WI38 (cell line): ENCODE measurements around the gene SURF4.

Experiments
- H3K4me3 ChIP-seq: 2 replicates; pipeline ENCODE4 v1.5.1; 2011; ENCODE audit warnings: low read depth, mild to moderate bottlenecking, control low read depth, low read length
- TF ChIP-seq, protein P1 (sequence below): IDR thresholded peaks from 2 replicates; pipeline ENCODE4 v1.5.1; 2012; ENCODE audit warnings: low read depth, mild to moderate bottlenecking, control low read depth, low read length

The SURF4 gene

DNA sequence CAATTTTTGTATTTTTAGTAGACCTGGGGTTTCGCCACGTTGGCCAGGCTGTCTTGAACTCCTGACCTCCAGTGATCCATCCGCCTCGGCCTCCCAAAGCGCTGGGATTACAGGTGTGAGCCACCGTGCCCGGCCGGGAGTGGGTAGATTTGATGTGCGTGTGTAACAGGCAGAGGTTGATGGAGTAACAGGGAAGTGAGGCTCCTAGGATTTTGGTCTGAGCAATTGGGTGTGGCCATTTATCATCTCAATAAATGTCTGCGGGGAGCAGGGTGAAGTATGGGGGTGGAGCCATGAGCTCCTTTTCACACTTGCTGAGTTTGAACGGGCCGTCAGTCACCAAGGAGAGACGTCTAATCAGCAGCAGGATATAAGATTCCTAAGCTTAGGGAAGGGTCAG lies 43.1 kb upstream of the SURF4 start:
- no peak overlapping the region for H3K4me3 ChIP-seq

DNA sequence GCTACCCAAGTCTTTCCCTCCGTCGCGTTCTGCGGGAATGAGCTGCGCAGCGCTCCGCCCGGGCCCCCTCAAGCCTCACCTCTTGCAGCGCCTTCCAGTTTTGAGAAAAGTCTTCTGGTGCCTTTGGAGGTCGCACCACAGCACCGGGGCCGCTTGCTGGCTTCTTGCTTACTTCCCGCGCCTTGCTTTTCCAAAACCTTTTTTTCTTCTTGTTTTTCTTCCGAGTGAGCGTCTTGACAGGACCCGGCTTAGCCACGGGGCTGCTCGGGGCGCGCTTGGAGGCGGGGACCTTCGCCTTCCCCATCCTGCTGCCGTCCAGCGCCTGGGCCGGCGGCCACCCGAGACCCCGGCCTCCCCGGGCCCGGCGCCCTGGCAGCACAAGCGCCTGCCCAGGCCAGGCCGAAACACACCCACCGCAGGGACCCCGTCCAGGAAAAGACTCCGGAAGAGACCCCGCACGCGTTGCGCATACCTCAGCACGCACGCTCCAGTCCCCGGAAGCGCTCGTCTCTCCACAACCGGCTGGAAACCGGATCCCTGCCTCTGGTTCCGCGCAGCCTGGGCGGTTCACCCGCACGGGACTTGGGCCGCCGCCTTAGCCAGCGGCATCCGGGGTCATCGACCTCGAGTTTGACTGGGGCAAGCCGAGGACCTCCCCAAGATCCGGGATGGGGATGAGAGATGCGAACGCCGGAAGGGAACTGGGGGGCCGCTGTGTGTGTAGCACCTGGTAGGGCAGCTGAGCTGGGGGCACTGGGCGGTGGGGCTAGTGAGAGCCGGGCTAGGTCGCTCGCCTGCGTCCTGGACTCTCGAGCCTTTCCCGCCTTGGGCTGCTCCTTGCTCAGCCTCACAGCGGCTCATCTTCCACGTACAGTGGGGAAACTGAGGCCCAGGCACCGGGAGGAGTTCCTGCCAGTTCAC lies 41.9 kb upstream of the SURF4 start, which contains the start of gene REXO4:
Gene REXO4, minus strand, starts transcription at position 470 of the 921 bp plus-strand sequence. Its CDS starts 166 bp downstream, at position 304.
- peak within 1 kb of the TSS; percentile 90 for H3K4me3 ChIP-seq
- TF ChIP-seq, protein P1, sequence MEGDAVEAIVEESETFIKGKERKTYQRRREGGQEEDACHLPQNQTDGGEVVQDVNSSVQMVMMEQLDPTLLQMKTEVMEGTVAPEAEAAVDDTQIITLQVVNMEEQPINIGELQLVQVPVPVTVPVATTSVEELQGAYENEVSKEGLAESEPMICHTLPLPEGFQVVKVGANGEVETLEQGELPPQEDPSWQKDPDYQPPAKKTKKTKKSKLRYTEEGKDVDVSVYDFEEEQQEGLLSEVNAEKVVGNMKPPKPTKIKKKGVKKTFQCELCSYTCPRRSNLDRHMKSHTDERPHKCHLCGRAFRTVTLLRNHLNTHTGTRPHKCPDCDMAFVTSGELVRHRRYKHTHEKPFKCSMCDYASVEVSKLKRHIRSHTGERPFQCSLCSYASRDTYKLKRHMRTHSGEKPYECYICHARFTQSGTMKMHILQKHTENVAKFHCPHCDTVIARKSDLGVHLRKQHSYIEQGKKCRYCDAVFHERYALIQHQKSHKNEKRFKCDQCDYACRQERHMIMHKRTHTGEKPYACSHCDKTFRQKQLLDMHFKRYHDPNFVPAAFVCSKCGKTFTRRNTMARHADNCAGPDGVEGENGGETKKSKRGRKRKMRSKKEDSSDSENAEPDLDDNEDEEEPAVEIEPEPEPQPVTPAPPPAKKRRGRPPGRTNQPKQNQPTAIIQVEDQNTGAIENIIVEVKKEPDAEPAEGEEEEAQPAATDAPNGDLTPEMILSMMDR = no peak

More for the DNA sequence above, 43.1 kb upstream of the SURF4 start:
- TF ChIP-seq, protein P1 = no peak

DNA sequence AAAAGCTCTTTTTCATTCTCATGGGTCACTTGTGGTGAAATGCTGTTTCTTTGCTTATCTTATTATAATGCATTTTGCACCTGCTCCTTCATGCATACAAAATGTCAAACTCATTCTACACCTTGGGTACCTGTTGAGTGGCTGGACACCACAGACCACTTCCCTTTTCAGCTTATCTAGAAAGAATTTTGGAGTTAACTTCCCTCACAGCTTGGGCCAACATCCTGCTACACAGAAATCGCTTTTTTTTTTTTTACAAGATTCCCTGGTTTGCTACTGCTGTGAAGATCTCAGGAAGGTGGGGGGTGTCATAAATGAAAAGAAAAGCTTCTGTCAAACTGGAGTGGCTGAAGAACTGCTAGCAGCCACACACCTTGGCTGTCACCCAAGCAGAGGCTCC lies 39.3 kb upstream of the SURF4 start:
- TF ChIP-seq, protein P1 = no peak
- H3K4me3 ChIP-seq = no peak overlapping the region

DNA sequence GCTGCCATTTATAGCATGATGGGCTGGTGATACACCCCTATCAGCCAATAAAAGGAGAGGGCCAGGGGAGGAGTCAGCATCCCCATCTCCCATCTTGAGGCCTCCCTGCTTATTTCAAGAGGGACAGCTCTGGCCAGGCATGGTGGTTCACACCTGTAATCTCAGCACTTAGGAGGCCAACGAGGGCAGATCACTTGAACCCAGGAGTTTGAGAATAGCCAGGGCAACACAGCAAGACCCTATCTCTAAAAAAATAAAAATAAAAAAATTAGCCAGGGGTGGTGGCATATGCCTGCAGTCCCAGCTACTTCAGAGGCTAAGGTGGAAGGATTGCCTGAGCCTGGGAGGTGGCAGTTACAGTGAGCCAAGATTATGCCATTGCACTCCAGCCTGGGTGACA lies 32.2 kb upstream of the SURF4 start:
- TF ChIP-seq, protein P1 = no peak
- no peak overlapping the region for H3K4me3 ChIP-seq

DNA sequence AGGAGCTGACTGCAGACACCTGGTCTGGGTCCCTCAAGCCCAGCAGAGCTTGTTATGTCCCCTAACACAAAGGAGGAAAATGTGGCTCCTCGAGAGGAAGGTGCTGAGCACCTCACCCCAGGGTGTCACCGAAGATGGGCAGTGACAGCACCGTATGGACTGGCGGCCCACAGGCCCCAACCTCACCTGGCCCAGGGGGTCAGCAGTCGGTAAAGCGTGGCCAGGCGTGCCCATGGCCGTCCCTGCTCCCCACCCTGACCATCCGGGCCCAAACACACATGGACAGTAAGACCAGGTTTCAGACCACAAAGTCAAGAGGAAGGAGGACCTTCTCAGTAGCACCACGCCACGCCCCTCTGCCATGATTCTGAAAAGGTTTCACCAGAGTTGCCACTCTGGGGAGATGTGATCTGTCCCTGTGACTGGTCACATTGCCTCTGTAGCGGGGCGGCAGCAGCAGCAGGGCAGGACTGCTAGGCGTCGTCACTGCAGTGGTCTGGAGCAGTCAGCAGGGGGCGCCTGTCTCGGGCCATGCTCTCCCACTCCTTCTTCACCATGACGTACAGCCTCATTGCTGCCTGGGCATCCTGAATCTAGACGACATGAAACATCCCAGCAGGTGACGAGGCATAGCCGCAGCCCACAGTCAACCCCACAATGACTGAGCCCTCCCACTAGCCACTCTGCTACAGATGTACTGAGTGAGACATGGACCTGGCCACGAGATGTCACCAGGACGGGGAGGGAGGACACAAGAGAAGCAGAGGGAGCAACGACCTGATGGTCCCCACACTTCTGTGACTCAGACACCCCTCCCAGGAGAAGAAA lies 30.8 kb upstream of the SURF4 start:
- TF ChIP-seq, protein P1 = peak; percentile 92
- no peak overlapping the region for H3K4me3 ChIP-seq

DNA sequence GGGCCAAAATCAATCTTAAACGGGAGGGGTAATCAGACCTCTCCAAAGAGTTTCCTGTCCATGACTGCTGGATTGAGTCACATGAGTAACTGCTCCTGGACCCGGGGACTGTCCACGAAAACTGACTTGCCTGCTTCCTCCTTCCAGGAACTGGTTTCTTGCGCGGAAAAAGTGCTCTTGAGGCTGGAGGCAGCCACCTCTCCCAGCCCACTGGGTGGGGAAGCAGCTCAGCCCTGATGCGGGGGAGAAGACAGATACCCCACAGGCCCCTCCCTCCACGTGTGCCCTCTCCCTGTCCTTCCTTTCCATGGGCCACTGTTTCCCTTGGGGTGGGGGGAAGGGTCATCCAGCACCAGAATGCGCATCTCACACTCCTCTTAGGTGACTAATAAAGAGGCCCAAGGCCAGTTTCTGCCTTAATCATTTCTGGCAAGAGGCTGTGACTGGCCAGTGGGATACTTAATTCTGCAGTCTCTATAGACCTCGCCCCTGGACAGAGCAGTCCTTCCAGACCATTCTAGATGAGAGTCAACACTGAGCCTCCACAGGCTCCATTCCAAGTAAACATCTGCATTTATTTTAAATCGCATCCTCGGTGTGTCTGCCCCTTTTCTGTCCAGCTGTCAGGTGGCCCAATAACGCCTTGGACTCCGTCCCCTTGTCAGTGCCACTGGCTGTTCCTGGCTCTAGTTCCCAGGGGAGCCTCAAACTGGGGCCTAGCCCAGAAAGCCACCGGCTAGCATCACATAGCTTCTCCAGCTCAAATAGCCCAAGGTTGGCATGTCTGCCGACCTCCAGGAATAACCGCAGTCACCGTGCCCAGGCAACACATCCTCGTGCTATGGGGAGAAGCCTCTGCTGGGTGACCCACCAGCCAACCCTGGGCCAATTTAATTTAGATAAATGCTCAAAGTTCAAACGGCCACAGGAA lies 29.9 kb upstream of the SURF4 start:
- TF ChIP-seq, protein P1 = no peak
- no peak overlapping the region for H3K4me3 ChIP-seq
